ENCODE measurements around the gene SYT12. TPM values are rescaled to one million over a fixed set of nuclear protein-coding genes. Genes with fewer than 3 reads are reported as not detected.

SYT12 gene
- total RNA-seq, 2 experiments from 2014 or later: not detected

GRCh38 chr11:67059671-67060070 is 36.7 kb downstream of the SYT12 start:
- H3K9me3 Mint-ChIP-seq: no peaks in the 10 kb centered on the region
- ChIA-PET CTCF (no interaction called here), POLR2A (no interaction called here)
- ATAC-seq (ENCODE audit: poor library complexity) (no peak), DNase-seq (no peak)
- peaks cover 3 to 5% of the 10 kb centered on the region in 2 experiments for H3K27me3 ChIP-seq (ENCODE audit: control insufficient read depth in 1 of 2, insufficient read depth in 2 of 2, low read length in 2 of 2)
- intact Hi-C loops (cut with DNase I, micrococcal nuclease): no loop called here
- H3K36me3 Mint-ChIP-seq (ENCODE audit: low read depth): no peaks in the 10 kb centered on the region
- H3K4me3 Mint-ChIP-seq: no peak overlapping the region
- H3K27ac ChIP-seq (ENCODE audit: low read depth in 1 of 2, low read length in 2 of 2): no peak overlapping the region
- H3K36me3 ChIP-seq (ENCODE audit: insufficient read depth, low read length): no peaks in the 10 kb centered on the region
- peaks cover 16% of the 10 kb centered on the region for H3K4me1 Mint-ChIP-seq (ENCODE audit: low read depth)
- no peak overlapping the region for H3K27ac Mint-ChIP-seq
- no peak for TF ChIP-seq CTCF (IDR thresholded peaks at IDR 0.05)
- peaks cover 3% of the 10 kb centered on the region for H3K27me3 Mint-ChIP-seq
- H3K9me3 ChIP-seq (ENCODE audit: control insufficient read depth in 1 of 2, insufficient read depth in 1 of 2, low read length in 2 of 2): no peaks in the 10 kb centered on the region
- H3K4me3 ChIP-seq (ENCODE audit: low read length): no peak overlapping the region
- H3K4me1 ChIP-seq (ENCODE audit: insufficient read depth, low read length): peaks cover 21% of the 10 kb centered on the region

- H3K4me3 Mint-ChIP-seq: no peak overlapping the region
- no peaks in the 10 kb centered on the region for H3K36me3 Mint-ChIP-seq (ENCODE audit: low read depth)
- Histone ChIP-seq H3K4me1 (ENCODE audit: insufficient read depth, low read length) (peaks cover 21% of the 10 kb centered on the region), H3K4me3 (ENCODE audit: low read length) (no peak overlapping the region), H3K36me3 (ENCODE audit: insufficient read depth, low read length) (no peaks in the 10 kb centered on the region), H3K27ac (ENCODE audit: low read depth in 1 of 2, low read length in 2 of 2) (no peak overlapping the region), H3K27me3 (ENCODE audit: control insufficient read depth in 1 of 2, insufficient read depth in 2 of 2, low read length in 2 of 2) (peaks cover 3 to 5% of the 10 kb centered on the region in 2 experiments), H3K9me3 (ENCODE audit: control insufficient read depth in 1 of 2, insufficient read depth in 1 of 2, low read length in 2 of 2) (no peaks in the 10 kb centered on the region)
- ChIA-PET POLR2A (no interaction called here), CTCF (no interaction called here)
- no peak for TF ChIP-seq CTCF (IDR thresholded peaks at IDR 0.05)
- peaks cover 3% of the 10 kb centered on the region for H3K27me3 Mint-ChIP-seq
- H3K4me1 Mint-ChIP-seq (ENCODE audit: low read depth): peaks cover 15% of the 10 kb centered on the region
- DNase-seq: no peak
- H3K27ac Mint-ChIP-seq: no peak overlapping the region
- H3K9me3 Mint-ChIP-seq: no peaks in the 10 kb centered on the region
- ATAC-seq (ENCODE audit: poor library complexity): no peak
- intact Hi-C loops (cut with DNase I, micrococcal nuclease): no loop called here
Observed at GRCh38 chr11:67060111-67060522, 37.2 kb downstream of the SYT12 start.

- POLR2A ChIA-PET: no interaction called here
- H3K27ac Mint-ChIP-seq: no peak overlapping the region
- CTCF ChIA-PET: no interaction called here
Observed at GRCh38 chr11:67062526-67063373, 39.8 kb downstream of the SYT12 start.

More at GRCh38 chr11:67062526-67063373, 39.8 kb downstream of the SYT12 start:
- no peaks in the 10 kb centered on the region for H3K4me1 Mint-ChIP-seq (ENCODE audit: low read depth)
- Histone ChIP-seq H3K27me3 (ENCODE audit: control insufficient read depth in 1 of 2, insufficient read depth in 2 of 2, low read length in 2 of 2) (no peaks in the 10 kb centered on the region), H3K4me3 (ENCODE audit: low read length) (no peak overlapping the region), H3K27ac (ENCODE audit: low read depth in 1 of 2, low read length in 2 of 2) (no peak overlapping the region), H3K36me3 (ENCODE audit: insufficient read depth, low read length) (no peaks in the 10 kb centered on the region), H3K9me3 (ENCODE audit: control insufficient read depth in 1 of 2, insufficient read depth in 1 of 2, low read length in 2 of 2) (no peaks in the 10 kb centered on the region), H3K4me1 (ENCODE audit: insufficient read depth, low read length) (no peaks in the 10 kb centered on the region)
- no peak overlapping the region for H3K4me3 Mint-ChIP-seq
- DNase-seq: no peak
- no peaks in the 10 kb centered on the region for H3K36me3 Mint-ChIP-seq (ENCODE audit: low read depth)
- intact Hi-C loops (cut with DNase I, micrococcal nuclease): no loop called here
- ATAC-seq (ENCODE audit: poor library complexity): no peak
- no peaks in the 10 kb centered on the region for H3K27me3 Mint-ChIP-seq
- H3K9me3 Mint-ChIP-seq: no peaks in the 10 kb centered on the region
- TF ChIP-seq CTCF (IDR thresholded peaks at IDR 0.05): no peak
